Embryonic facial prominence (tissue), 1 donor: ENCODE results near the gene PLD5.
"Not testable (repeated sequence)": the region's sequence is repeated elsewhere in the genome, so short reads cannot be mapped to it uniquely, and the experiment has no call there.

ENCODE experiments used
- DNase-seq: peaks from one replicate; pipeline ENCODE4 v3.0.0-alpha.2; 2016; ENCODE audit errors: extremely low spot score

PLD5 gene

DNA sequence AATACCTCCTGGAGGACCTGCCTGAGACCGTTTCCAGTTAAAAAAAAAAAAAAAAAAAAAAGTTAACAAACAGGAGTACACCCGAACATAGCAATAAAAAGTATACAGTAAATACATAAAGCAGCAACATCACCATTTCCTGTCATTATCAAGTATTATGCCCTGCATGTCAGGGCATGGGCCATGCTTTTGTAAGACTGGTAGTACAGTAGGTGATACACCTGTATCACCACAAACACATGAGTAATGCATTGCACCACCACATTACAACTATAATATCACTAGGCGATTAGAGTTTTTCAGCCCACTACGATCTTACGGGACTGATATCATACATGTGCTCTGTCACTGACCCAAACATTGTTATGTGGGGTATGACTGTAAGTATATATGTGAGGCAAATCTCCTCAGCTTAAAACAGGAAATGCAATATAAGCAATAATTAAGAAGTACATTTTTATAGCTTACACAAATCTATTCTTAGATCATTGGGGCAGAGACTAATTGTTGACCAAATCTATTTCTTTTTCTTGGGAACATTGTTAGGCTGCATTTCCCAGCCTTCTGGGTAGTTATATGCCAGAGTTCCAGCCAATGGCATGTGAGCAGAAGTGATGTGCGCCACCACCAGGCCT is 98.1 kb downstream of the PLD5 start:
- no peak for DNase-seq

DNA sequence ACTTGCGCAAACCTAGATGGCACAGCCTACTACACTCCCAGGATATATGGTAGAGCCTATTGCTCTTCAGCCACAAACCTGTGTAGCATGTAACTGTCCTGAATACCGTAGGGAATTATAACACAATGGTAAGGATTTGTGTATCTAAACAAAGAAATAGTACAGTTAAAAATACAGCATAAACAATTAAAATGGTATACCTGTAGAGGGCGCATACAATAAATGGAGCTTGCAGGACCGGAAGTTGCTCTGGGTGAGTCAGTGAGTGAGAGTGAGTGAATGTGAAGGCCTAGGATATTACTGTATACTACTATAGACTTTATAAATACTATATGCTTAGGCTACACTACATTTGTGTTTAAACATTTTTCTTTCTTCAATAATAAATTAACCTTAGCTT is 99.3 kb downstream of the PLD5 start:
- DNase-seq: no peak

DNA sequence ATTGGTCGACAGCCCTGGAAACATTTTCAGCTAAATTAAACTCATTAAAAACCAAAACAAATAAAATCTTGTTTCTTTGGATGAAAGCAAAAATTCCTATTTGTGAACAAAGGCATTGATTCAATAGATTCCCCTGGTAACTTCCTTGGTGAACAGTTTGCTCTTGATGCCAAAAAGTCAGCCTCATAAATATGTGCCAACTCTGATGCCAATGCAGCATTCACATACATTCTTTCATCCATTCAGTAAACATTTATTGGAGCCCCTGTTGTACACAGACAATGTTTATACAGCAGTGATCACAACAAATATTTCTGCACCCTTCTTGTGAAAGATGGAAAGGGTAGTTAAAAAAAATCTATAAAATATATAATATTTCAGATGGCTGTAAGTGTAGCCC is 107.8 kb downstream of the PLD5 start:
- no peak for DNase-seq

DNA sequence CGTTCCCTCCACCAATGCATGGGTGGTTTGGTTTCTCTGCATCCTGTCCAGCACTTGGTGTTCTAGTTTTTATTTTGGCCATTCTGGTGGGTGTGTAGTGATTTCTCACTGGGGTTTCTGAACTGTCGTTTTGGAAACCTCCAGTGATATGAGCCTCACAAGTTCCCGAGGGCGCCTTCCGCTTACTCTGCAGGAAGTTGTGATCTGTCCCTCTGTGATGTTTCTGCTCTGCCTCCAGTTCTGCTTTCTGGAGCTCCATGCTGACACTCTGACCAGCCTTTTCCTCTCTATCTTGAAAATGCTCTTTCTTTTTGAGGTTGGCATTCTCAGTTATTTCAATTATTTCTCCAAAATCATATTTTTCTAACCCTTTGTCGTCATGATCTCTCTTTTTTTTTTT is 111.6 kb downstream of the PLD5 start:
- DNase-seq: no peak

DNA sequence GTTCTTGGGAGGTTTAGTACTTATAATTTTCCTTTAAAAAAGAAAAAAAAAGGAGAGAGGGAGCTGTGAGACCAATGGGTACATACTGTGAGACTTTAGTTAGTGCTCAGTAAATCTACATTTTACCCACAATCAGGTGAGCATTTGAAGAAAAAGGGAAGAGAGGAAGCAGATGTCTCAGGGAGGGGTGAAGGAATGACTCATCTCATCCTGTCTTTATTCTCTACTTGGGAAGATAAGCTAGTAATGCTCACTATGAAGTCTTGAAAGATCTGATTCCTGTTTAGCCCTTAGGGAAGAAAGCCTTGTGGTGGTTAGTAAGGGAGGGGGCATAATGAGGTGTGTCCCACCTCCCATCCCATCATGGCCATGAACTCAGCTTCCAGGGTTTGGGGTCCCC is 112.6 kb downstream of the PLD5 start:
- DNase-seq: no peak

DNA sequence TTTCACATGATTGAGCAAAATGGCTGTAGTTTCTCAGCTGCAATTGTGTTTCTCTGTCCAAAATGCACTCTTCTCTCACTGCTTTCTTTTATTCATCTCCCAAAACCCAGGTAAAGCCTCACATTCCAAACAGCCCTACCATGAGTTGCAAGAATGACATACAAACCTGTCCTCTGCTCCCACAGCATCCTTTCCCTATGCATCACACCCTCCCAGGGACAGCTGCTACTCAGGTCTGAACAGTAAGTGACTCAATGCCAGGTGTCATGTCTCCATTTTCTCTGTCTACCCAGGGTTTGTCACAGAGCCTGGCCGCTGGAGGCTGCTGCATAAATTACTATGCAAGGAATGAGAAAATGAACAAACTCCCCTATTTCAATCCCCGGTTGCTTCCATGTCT is 118.5 kb downstream of the PLD5 start:
- no peak for DNase-seq

DNA sequence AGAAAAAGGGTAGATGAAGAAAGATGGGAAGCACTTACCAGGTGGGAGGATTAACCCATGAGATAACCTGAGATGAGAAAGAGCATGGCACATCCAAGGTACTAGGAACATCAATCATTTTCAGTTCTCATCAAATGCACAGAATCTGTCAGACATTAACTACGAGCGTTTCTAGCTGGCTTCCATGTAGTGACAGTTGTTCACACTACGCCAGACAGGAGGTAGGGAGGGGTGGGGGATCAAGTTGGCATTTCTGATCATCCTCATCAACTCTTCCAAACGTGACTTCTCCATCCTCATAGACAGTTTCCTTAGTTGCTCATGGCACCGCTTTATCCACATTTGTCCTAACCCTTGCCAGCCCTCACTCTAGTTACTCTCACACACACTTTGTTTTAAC is 120.2 kb downstream of the PLD5 start:
- no peak for DNase-seq

DNA sequence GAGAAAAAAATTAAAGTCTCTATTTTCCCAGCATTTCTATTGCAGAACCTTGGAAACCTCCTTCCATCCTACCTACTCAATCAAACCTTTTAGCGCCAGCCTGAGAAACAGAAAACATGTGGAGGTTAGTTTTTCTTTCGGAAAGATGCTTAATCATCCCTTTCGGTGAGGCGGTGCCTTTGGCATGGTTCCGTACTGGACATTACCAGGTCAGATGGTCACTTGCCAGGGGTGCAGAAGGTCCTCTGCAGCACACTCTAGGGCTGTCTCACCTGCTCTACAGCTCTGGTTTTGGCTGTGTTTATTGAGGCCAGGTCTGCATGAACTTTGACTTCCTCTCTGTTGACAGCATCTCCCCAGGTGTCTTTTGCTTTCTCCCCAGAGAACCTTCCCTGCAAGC is 121.5 kb downstream of the PLD5 start:
- no peak for DNase-seq

DNA sequence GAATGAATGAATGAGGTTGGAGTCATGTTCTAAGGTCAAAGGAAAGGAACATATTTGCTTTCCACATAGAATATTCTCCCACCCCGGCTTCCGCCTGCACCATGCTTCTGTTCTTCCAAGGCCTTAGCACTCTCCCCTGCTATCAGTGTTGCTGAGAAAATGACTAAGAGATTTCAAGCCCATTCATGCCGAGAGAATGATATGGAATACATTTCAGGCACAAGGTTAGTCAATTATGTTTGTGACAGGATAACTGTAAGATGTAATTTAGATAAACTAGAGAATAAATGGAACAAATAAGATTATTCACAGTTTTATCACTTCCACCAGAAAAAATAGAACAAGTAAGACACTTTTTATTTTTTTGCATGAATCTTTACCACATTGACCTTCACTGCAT is 122.6 kb downstream of the PLD5 start:
- no peak for DNase-seq

DNA sequence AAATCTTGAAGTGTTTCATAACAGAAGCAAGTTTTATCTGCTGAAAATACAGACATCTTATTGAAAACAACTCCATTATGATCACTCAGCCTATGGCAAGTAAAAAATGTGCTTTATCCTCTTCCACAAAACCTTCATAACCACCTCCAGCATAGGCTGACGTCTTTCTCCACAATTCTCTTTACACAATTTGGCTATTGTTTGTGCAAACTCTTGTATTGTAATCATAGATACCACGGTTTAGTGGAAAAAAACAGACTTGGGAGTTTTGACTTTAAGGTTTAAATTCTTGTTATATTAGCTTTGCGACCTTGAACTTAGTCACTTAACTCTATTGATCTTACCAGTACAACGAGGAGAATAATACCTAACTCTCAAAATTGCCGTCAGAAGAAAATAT is 126.1 kb downstream of the PLD5 start:
- DNase-seq: no peak

DNA sequence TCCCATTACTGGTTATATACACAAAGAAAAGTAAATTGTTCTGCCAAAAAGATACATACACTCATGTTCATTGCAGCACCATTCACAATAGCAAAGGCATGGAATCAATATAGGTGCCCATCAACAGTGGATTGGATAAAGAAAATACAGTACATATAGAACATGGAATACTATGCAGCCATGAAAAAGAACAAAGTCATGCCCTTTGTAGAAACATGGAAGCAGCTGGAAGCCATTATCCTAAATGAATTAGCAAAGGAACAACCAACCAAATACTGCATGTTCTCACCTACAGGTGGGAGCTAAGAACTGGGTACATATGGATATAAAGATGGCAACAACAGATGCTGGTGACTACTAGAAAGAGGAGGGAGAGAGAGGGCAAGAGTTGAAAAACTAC is 132.6 kb downstream of the PLD5 start:
- DNase-seq: no peak

DNA sequence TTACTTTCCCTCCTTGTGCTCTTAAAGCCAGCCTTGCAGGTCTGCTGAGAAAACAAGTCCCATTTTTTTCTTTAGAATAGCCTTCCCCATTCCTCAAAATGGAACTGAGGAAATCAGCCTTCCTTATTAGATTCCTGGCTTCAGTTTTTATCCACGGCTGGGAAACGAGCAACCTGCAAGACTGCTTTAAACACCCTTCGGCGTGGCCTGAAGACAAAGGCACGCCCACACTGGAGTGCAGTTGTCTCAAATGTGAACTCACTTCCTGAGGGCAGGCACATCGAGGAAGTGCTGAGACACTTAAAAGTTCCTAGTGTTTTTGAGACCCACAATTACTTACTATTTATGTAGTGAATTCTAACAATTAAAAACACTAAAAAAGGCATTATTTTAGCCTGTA is 148.4 kb downstream of the PLD5 start:
- DNase-seq: not testable (repeated sequence)

DNA sequence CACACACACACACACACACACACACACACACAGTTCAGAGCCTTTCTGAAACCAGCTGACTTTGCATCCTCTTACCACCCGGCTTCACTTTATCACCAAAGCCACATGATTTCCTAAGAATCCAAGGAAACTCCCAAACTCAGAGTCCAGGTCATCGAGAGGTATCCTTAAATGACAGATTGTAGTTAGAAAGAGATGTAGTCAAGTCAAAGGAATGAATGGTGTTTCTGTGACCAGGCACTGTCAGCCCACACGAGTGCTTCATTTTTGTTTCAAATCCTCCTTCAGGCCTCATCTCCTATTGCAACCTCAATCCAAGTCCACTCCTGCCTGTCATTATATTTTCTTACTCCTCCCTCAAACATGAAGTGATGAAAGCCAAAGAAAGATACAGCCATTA is 174.1 kb downstream of the PLD5 start:
- not testable (repeated sequence) for DNase-seq

DNA sequence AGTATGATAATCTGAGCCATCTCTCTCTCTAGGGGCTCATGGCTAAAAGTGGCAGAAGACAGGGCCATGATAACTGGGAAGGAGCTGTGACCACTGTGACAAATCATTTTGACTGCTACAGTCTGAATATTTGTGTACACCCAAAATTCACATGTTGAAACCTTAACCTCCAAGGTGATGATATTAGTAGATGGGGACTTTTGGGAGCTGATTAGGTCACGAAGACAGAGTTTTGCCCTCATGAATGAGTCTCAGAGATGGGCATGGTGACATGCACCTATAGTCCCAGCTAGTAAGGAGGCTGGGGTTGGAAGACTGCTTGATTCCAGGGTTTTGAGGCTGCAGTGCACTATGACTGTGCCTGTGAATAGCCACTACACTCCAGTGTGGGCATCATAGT is 174.9 kb downstream of the PLD5 start:
- DNase-seq: no peak

DNA sequence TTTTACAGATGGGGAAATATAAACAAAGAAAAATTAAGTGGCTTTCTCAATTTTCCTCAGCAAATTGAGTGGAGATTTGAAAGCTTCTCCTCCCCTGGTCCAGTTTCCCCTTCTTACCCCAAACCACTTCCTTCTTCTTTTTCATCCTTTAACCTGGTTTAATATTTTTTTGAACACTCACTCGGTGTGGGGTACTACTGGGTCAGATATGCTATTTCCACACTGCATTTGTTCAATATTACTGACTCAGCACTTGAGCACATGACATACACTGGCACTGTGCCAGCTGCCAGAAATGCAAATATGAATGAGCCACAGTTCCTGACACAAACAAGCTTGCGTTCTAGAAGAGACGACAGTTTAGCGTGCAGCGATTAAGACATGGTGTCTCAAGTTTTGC is 193.6 kb downstream of the PLD5 start:
- not testable (repeated sequence) for DNase-seq

DNA sequence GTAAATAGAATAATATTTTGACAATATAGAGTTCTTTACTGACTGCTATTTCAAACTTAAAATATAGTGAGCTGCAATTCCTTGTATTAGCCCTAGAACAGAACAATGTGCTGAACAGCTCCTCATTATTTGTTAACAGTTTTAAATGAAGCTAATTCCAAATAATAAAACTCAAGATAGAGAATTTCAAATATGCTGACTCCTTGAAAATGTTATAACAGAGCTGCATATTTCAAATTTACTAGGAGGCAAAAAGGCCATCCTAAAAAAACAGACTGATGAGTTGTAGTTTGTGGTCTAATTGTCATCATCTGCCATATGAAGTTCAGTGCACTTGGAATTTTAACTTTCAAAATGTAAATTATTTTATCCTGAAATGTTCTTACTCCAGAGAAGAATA is 197.1 kb downstream of the PLD5 start:
- not testable (repeated sequence) for DNase-seq

DNA sequence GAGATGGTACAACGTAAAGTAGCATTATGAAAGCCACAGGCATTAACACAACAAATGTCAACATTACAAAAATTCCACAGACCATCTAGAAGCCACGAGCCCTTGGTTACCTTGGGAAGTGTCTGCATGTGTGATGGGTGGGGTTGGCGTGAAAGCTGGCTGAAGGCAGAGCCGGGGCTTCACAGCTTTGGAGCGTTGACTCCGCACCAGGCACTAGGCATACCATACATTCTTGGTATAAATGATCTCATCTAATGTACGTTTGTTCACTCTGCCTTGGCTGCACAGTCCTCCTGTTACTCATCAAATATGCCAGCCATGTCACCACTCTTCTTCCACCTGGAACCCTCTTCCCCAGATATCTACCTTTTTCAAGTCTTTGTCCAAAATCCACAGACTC is 202.5 kb downstream of the PLD5 start:
- not testable (repeated sequence) for DNase-seq

DNA sequence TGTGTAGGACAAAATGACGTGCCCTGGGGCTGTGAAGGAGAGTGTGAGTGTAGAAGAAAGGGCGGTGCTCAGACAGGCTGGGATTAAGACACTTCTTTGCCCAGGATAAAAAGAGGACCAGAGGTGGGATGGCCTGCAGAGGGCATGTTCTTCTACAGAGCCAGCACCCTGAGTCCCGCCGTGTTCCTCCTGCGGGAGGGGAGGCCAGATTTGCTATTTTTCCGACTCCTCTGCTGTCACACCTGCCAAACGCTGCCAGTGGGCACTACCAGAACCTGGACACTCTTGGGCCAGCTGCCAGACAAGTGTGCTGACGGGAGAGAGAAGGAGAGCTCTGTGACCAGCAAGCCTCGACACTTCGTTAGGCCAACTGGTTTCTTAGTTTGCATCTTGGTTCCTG is 206.4 kb downstream of the PLD5 start:
- DNase-seq: no peak

DNA sequence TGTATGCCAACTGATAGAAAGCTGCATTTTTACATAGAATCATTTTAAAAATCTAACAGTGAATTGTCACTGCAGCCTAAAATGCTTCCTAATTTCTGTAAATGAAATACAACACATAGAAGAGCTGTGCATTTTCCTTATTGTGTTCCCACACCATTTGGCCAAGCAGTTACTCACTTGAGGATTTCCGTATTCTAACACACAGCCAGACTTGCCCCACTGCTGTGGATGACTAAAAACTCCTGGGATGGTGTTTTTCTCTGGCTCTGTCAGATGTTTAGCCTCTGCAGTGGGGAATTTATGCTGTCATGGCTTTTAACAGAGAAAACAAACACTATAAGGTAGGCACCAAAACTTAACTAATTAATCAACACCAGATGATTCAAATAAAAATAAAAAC is 209.6 kb downstream of the PLD5 start:
- DNase-seq: not testable (repeated sequence)

DNA sequence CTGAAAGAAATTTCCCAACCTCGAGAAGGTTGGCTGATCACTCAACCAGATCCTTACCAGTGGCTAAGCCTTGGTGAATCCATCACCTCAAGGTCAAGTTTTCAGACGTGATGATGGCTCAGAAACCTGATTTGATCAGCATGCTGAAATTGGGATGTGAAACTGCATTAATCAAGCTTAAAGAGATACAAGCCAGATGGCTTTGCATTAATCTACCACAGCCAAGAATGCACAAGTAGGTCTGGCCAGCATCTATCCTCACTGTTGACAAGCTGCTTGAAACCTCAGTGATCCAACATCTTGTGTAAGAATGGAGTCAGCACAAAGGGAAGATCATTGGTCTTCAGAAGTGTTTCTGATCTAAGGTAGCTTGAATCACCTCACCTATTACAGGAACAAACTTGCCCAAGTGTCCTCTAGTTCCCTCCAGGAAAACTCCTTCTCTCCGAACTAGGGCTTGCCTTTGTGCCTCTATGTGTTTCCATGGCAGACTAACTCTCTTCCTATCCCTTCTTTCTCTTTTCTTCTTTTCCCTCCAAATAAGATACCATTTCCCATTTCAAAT is 210.3 kb downstream of the PLD5 start:
- not testable (repeated sequence) for DNase-seq

DNA sequence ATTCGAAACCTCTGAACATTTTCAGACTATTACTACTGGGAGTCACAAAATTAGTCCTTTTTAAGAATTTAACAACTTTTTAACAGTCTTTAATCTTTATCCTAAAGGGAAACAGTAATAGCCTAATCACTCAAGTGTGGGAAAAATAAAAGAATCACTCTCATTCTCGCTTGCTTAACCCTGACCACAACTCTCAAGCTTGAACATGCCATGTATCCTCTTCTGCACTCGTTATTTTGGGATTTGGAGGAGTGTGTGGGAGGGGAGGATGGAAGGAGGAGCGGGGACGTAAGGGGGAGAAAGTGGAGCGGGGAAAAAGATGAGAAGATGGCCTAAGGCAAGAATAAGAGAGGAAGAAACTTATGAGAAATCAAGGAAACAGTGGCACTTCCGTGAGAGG is 215.8 kb downstream of the PLD5 start:
- not testable (repeated sequence) for DNase-seq

DNA sequence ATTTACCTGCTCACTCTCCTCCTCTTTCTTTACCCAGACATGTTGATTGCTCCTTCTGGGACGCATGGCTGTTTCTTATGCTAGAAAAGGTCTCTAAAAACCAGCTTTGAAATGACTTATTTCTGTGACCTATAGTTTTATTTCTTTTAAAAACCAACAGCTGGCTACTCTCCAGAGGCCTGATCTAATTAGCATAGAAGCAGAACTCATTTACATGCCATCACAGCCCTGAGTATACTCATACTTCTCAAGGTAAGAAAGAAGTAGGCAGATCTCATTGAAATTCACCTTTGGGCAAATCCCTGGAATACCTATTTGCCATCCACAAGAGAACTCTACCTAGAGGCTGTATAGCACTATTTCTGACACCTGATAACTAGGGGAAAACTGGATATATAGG is 230.7 kb downstream of the PLD5 start:
- DNase-seq: not testable (repeated sequence)

DNA sequence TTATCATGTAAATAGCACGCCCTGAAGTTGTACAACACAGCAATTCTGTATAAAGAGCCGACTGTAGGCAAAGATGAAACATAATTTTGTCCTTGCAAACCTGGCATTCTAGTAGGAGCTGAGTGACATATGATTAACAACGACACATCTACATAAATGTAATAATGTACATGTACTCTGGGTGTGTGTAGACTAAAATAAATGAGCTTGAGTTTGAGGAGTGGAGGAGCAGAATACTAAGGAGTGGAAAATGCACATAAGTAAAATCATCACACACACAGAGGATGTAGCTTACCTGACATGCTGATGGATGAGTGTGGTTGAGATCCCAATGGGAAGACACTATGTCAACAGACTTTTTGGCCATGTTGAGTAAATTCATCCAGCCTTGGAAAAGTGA is 236.4 kb downstream of the PLD5 start:
- not testable (repeated sequence) for DNase-seq
